K562 (cell line): ENCODE data around the gene CRACR2B. TPM values are rescaled to one million over a fixed set of nuclear protein-coding genes. Genes with fewer than 3 reads are reported as not detected.

Experiments
- BCOR ChIP-seq: fragments of 450-650 bp; IDR thresholded peaks from 2 replicates; pipeline ENCODE4 v1.6.1; 2016
- CREM ChIP-seq: IDR thresholded peaks from 2 replicates; pipeline ENCODE4 v1.6.1; 2014; ENCODE audit warnings: antibody characterized with exemption, low read depth
- DIDO1 ChIP-seq: fragments of 450-650 bp; IDR thresholded peaks from 2 replicates; pipeline ENCODE4 v1.6.1; 2016; ENCODE audit warnings: low read depth, missing biosample characterization, missing genetic modification characterization
- DNMT1 ChIP-seq: fragments of 450-650 bp; IDR thresholded peaks from 2 replicates; pipeline ENCODE4 v1.6.1; 2016; ENCODE audit warnings: antibody characterized with exemption, mild to moderate bottlenecking
- EGR1 ChIP-seq: fragments of 450-650 bp; conservative IDR thresholded peaks from 2 replicates; pipeline ENCODE4 v1.6.1; 2017; ENCODE audit warnings: mild to moderate bottlenecking
- FOXA3 ChIP-seq, 2 experiments: fragments of 450-650 bp in 1 of 2; sonication (generic) in 1 of 2; formaldehyde crosslinking; IDR thresholded peaks in 1 of 2; conservative IDR thresholded peaks in 1 of 2; 2 replicates each; pipeline versions ENCODE4 v1.4.0 to v1.8.0; 2020 to 2022; ENCODE audit warnings: mild to moderate bottlenecking in 2 of 2, missing genetic modification reagents in 1 of 2
- FOXJ3 ChIP-seq: sonication (generic); formaldehyde crosslinking; IDR thresholded peaks from 2 replicates; pipeline ENCODE4 v1.4.0; 2020; ENCODE audit warnings: mild to moderate bottlenecking, missing genetic modification reagents
- GATA2 ChIP-seq: sonication (generic); formaldehyde crosslinking; IDR thresholded peaks from 2 replicates; pipeline ENCODE4 v1.4.0; 2020; ENCODE audit warnings: mild to moderate bottlenecking, missing genetic modification reagents
- HNRNPLL ChIP-seq: fragments of 200-400 bp; formaldehyde crosslinking; IDR thresholded peaks from 2 replicates; pipeline ENCODE4 v1.6.1; 2017; ENCODE audit warnings: low read length, low read depth, mild to moderate bottlenecking; ENCODE audit not compliant: poor library complexity, severe bottlenecking
- KDM4B ChIP-seq, 2 experiments: fragments of 450-650 bp in 1 of 2; sonication (generic) in 1 of 2; IDR thresholded peaks; 2 replicates each; pipeline ENCODE4 v1.6.1; 2016 to 2017; ENCODE audit warnings: borderline replicate concordance in 2 of 2, antibody characterized with exemption in 1 of 2, low read depth in 1 of 2, mild to moderate bottlenecking in 1 of 2
- NR1H2 ChIP-seq: sonication (generic); formaldehyde crosslinking; IDR thresholded peaks from 2 replicates; pipeline ENCODE4 v1.4.0; 2020; ENCODE audit warnings: mild to moderate bottlenecking, missing genetic modification reagents
- OTX1 ChIP-seq: fragments of 450-650 bp; formaldehyde crosslinking; IDR thresholded peaks from 2 replicates; pipeline ENCODE4 v1.4.0; 2022; ENCODE audit warnings: mild to moderate bottlenecking
- RAD51 ChIP-seq: fragments of 450-650 bp; IDR thresholded peaks from 2 replicates; pipeline ENCODE4 v1.7.1; 2016; ENCODE audit warnings: low read depth, mild to moderate bottlenecking, borderline replicate concordance
- RBM34 ChIP-seq: fragments of 200-400 bp; formaldehyde crosslinking; IDR thresholded peaks from 2 replicates; pipeline ENCODE4 v1.6.1; 2018; ENCODE audit warnings: low read length, borderline replicate concordance; ENCODE audit not compliant: insufficient read depth
- SIN3B ChIP-seq: fragments of 450-650 bp; IDR thresholded peaks from 2 replicates; pipeline ENCODE4 v1.6.1; 2017; ENCODE audit warnings: low read depth, mild to moderate bottlenecking, moderate library complexity
- YY1 ChIP-seq, 3 experiments: IDR thresholded peaks; 2 replicates each; pipeline ENCODE4 v1.6.1; 2011; ENCODE audit warnings: low read length in 2 of 3, mild to moderate bottlenecking in 2 of 3, moderate library complexity in 2 of 3, borderline replicate concordance in 1 of 3, control low read depth in 1 of 3, low read depth in 1 of 3; ENCODE audit not compliant: insufficient read depth in 3 of 3, insufficient replicate concordance in 2 of 3, control insufficient read depth in 1 of 3, insufficient read length in 1 of 3; ENCODE audit errors: extremely low read depth in 1 of 3
- ZNF124 ChIP-seq: sonication (generic); formaldehyde crosslinking; IDR thresholded peaks from 2 replicates; pipeline ENCODE4 v1.8.1; 2022; ENCODE audit warnings: missing genetic modification reagents
- ZNF175 ChIP-seq: fragments of 200-800 bp; sonication (Bioruptor generic); IDR thresholded peaks from 2 replicates; pipeline ENCODE4 v1.6.1; 2016; ENCODE audit warnings: low read depth, mild to moderate bottlenecking, missing genetic modification characterization, missing compliant biosample characterization
- ZNF551 ChIP-seq: fragments of 250-450 bp; sonication (Bioruptor Pico); IDR thresholded peaks from 2 replicates; pipeline ENCODE4 v1.5.0; 2021; ENCODE audit warnings: mild to moderate bottlenecking, moderate library complexity
- ZNF644 ChIP-seq: fragments of 200-800 bp; sonication (Bioruptor generic); IDR thresholded peaks from 2 replicates; pipeline ENCODE4 v1.6.1; 2016; ENCODE audit warnings: low read depth, missing genetic modification characterization, missing compliant biosample characterization
- polyA plus RNA-seq, 8 experiments: library from polyadenylated mRNA; depleted of rRNA in 4 of 8; stranded (reverse) in 5 of 8; unstranded in 3 of 8; fragments of >200 nt; fragmentation: Nextera tagmentation in 2 of 8; fragmentation: Illumina TruSeq in 1 of 8; extraction: Ambion mirVana in 2 of 8; extraction: Trizol in 1 of 8; gene quantifications; 2 replicates each; pipeline versions ENCODE4 v1.2.1 to v1.2.3, GENCODE V29; 2011 to 2014; ENCODE audit warnings: inconsistent platforms in 1 of 8, missing spikeins in 1 of 8
- total RNA-seq, 7 experiments: library from RNA; depleted of rRNA in 6 of 7; stranded (reverse); fragments of >200 nt in 6 of 7; fragmentation: Illumina TruSeq in 2 of 7; extraction: Trizol in 2 of 7; gene quantifications; 2 replicates each; pipeline versions ENCODE4 v1.2.1 to v1.2.3, GENCODE V29; 2011 to 2021; ENCODE audit warnings: low replicate concordance in 1 of 7
- TF ChIP-seq, protein P1 (sequence below): sonication (generic); formaldehyde crosslinking; IDR thresholded peaks from 2 replicates; pipeline ENCODE4 v1.5.0; 2020; ENCODE audit warnings: missing genetic modification reagents
- TF ChIP-seq, protein P2 (sequence below): fragments of 450-650 bp; conservative IDR thresholded peaks from 2 replicates; pipeline ENCODE4 v1.6.1; 2016; ENCODE audit warnings: missing genetic modification characterization, low read depth, mild to moderate bottlenecking, missing compliant biosample characterization, moderate library complexity
- TF ChIP-seq, protein P3 (sequence below), 2 experiments: fragments of 450-650 bp in 1 of 2; sonication (generic) in 1 of 2; formaldehyde crosslinking in 1 of 2; IDR thresholded peaks in 1 of 2; conservative IDR thresholded peaks in 1 of 2; 2 replicates each; pipeline versions ENCODE4 v1.6.1 to v1.8.1; 2016 to 2023; ENCODE audit warnings: mild to moderate bottlenecking in 2 of 2, moderate library complexity in 2 of 2, inconsistent platforms in 1 of 2, missing genetic modification reagents in 1 of 2
- TF ChIP-seq, protein P4 (sequence below): fragments of 450-650 bp; formaldehyde crosslinking; IDR thresholded peaks from 2 replicates; pipeline ENCODE4 v1.4.0; 2020; ENCODE audit warnings: mild to moderate bottlenecking, mixed read lengths

CRACR2B gene
- total and polyA plus RNA-seq, 9 of the 15 experiments (the other 6 are each of a cell fraction or from before 2014, with no cell fraction given) = 0.10 to 51.0 (median 6.0) TPM

DNA sequence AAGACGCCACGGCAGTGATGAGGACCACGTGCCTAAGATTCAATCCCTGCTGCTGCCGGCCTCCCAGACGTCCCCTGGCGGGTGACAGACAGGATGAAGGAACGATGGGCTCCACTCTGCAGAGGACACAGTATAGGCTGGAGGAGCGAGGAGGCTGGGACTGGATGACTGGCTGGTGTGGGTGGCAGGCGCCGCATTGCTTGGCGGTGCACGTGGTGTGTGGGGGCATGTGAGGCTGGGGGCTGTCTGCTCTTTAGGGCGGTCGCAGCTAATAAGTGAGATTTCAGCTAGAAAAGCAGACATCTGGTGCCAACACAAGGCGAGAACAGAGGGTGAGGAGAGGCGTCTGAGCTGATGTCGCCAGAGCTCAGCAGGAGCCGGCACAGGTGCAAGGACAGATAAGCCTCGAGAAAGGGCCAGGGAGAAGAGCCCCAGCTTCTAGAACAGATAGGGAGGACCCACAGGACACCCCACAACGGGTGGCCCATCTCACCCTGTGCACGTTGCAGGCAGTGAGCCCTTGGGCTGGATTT is 48.1 kb downstream of the CRACR2B start (continued):
- TF ChIP-seq, protein P1, sequence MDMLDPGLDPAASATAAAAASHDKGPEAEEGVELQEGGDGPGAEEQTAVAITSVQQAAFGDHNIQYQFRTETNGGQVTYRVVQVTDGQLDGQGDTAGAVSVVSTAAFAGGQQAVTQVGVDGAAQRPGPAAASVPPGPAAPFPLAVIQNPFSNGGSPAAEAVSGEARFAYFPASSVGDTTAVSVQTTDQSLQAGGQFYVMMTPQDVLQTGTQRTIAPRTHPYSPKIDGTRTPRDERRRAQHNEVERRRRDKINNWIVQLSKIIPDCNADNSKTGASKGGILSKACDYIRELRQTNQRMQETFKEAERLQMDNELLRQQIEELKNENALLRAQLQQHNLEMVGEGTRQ (CRISPR knock-in tag) = no peak
- TF ChIP-seq RBM34 (no peak), ZNF644 (tag) (no peak), ZNF124 (CRISPR knock-in tag) (no peak), FOXA3 (CRISPR knock-in tag; conservative IDR thresholded peaks at IDR 0.05 in 1 of 2, IDR thresholded peaks at IDR 0.05 in 1 of 2) (no peak), HNRNPLL (no peak), ZNF551 (CRISPR knock-in tag) (no peak), EGR1 (peak; percentile 67), KDM4B (IDR thresholded peaks at IDR 0.05; ENCODE audit: borderline replicate concordance in 2 of 2, low read depth in 1 of 2) (no peak), NR1H2 (no peak), BCOR (peak; percentile 86), RAD51 (no peak; the same call in 1 of the 2 replicates), SIN3B (no peak), CREM (peak; percentile 41), YY1 (IDR thresholded peaks at IDR 0.05; ENCODE audit: borderline replicate concordance in 1 of 3, control insufficient read depth in 1 of 3, extremely low read depth in 1 of 3, insufficient read depth in 3 of 3, insufficient read length in 1 of 3, insufficient replicate concordance in 2 of 3, low read depth in 1 of 3, low read length in 2 of 3) (no peak), GATA2 (CRISPR knock-in tag) (peak; percentile 94), ZNF175 (CRISPR knock-in tag) (no peak), OTX1 (no peak), FOXJ3 (CRISPR knock-in tag) (no peak), DNMT1 (no peak), DIDO1 (tag) (no peak)
- TF ChIP-seq, protein P2, sequence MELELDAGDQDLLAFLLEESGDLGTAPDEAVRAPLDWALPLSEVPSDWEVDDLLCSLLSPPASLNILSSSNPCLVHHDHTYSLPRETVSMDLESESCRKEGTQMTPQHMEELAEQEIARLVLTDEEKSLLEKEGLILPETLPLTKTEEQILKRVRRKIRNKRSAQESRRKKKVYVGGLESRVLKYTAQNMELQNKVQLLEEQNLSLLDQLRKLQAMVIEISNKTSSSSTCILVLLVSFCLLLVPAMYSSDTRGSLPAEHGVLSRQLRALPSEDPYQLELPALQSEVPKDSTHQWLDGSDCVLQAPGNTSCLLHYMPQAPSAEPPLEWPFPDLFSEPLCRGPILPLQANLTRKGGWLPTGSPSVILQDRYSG = no peak
- TF ChIP-seq, protein P3, sequence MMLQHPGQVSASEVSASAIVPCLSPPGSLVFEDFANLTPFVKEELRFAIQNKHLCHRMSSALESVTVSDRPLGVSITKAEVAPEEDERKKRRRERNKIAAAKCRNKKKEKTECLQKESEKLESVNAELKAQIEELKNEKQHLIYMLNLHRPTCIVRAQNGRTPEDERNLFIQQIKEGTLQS (IDR thresholded peaks at IDR 0.05) = no peak
- TF ChIP-seq, protein P3 (CRISPR knock-in tag; conservative IDR thresholded peaks at IDR 0.05) = no peak
- TF ChIP-seq, protein P4, sequence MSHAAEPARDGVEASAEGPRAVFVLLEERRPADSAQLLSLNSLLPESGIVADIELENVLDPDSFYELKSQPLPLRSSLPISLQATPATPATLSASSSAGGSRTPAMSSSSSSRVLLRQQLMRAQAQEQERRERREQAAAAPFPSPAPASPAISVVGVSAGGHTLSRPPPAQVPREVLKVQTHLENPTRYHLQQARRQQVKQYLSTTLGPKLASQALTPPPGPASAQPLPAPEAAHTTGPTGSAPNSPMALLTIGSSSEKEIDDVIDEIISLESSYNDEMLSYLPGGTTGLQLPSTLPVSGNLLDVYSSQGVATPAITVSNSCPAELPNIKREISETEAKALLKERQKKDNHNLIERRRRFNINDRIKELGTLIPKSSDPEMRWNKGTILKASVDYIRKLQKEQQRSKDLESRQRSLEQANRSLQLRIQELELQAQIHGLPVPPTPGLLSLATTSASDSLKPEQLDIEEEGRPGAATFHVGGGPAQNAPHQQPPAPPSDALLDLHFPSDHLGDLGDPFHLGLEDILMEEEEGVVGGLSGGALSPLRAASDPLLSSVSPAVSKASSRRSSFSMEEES (CRISPR knock-in tag) = no peak
